GM19397 (cell line): ENCODE results near the gene TPCN1.
"Not testable (repeated sequence)": the region's sequence is repeated elsewhere in the genome, so short reads cannot be mapped to it uniquely, and the experiment has no call there.

Experiments
- ATAC-seq: cut with Tn5 transposase; IDR thresholded peaks from one replicate; pipeline ENCODE4 v1.9.1; 2021; ENCODE audit warnings: mild to moderate bottlenecking, moderate library complexity; ENCODE audit not compliant: unreplicated experiment

TPCN1 gene

DNA sequence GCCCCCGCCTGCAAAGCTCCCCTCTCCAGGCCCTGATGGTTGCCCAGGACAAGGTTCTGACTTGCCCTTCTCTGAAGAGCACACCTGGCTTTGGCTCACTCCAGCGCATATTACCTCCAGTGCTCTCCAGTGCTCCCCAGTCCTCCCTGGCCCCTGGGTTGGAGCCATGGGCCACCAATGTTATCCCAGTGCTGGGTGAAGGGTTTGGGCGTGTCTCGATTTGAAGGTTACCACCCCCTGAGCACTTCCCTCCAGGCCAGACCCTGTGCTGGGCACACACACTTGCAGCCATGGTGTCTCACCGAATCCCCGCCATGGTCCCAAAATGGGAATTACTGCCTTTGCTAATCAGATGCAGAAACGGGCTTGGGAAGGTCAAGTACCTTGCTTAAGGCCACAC lies 24.7 kb upstream of the TPCN1 start:
- no peak for ATAC-seq

DNA sequence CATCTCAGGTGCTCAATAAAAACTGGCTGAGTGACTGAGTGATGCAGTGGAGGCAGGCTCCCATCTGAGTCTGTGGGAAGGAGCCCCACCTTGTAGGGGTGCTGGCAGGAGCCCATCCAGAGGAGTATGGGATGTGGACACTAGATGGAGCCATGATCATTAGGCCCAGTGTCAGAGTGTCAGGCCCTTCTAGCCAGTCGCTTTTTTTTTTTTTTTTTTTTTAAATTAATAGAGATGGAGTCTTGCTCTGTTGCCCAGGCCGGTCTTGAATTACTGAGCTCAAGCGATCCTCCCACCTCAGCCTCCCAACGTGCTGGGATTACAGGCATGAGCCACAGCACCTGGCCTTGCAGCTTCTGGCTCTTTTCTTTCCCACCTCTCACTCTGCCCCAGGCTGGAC lies 24.3 kb upstream of the TPCN1 start:
- ATAC-seq = no peak

DNA sequence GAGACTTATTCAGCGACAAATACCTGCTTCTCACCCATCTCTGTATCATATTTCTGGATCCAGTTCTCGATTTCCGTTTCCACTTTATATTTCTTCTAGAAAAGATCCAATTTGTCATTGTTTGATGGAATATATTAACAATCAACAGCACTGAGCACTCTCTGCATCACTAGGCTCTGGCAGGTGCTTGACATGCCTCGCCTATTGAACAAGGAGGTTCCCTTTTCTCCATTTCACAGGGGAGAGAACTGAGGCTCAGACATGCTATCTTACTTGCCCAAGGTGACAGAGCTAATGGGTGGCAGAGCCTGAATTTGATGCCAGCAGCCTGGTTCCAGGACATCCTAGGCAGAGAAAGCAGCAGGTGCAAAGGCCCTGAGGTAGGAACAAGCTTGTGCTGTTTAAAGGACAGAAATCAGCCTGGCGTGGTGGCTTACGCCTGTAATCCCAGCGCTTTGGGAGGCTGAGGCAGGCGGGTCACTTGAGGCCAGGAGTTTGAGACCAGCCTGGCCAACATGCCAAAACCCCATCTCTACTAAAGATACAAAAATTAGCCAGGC lies 23.7 kb upstream of the TPCN1 start:
- ATAC-seq = no peak

- no peak for ATAC-seq
These were observed 23.0 kb upstream of the TPCN1 start for GRCh38 chr12:113198296-113198695.

- ATAC-seq = no peak
These were observed 21.1 kb upstream of the TPCN1 start for GRCh38 chr12:113200021-113200797.

DNA sequence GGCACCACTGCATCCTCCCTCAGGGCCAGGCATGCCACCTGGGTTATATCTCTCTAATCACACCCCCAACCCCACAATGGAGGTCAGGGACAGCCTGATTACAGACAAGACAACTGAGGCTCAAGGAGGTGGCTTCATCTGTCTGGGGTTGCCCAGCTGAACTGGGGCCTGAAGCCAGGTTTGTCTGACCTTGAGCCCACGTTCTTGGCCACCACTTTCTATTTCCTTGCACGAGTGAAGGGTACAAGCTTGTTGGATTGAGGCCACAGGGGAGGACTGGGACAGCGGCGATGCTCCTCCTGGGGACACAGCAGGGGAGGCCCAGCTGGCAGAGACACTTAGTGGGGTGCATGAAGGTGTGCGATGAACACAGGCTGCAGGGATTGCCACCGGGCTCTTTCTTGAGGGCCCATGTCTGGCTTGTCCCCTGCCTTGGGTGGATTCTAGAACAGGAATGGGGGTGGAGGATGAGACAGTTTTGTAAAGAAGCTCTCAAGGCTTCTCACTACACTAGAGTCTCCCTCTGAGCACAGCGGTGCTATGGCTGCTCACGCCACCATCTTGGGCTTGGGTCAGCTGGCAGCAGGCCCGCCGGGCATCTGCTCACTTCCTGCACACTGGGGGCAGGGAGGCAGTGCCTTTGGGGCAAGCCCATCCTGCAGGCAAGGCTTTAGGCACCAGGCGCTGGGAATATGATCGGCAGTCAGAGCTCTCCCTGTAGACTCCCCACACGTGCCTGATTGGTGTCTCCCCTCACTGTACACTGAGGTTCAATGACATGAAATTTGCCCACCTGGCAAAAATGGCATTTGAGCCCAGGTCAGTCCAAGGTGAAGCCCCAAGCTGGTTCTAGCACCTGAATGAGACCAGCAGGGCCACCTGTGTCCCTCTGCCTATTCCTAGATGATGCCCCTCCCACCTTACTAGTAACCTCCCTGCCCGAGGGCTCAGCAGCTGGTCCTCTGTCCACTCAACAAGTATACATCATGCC lies 19.8 kb upstream of the TPCN1 start:
- no peak for ATAC-seq

DNA sequence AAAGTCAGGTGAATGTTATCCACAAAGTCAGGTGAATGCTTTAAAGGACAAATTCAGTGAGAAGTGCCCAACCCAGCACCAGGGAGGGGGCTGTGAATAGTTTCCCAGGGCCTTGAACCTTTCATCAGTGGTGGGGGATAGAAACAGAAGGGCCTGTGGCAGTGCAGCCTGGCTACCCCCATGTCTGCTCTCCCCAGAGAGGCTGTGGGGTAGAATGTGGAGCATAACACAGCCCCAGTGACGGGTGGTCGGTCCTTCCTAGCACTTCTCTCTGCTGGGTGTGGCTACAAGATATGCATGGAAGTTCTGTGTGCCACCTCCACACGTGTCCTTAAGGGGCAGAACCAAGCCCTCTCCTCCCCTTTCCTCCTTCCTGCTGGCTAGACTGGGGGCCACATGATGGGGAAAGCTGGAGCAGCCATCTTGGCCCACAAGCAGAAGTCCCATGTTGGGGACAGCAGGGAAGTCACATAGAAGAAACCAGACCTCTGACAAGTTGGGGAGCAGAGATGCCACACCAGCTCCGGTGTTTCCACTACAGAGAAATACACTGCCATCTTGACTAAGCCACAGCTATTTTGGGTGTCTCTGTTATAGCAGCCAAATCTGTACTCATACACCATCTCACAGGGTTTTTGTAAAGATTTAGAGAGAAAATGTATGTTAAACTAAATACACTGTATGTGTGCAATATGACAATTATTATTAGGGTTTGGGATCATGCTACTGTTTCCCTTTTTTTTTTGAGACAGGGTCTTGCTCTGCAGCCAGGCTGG lies 18.8 kb upstream of the TPCN1 start:
- no peak for ATAC-seq

- no peak for ATAC-seq
These were observed 17.2 kb upstream of the TPCN1 start for GRCh38 chr12:113203852-113204760.

DNA sequence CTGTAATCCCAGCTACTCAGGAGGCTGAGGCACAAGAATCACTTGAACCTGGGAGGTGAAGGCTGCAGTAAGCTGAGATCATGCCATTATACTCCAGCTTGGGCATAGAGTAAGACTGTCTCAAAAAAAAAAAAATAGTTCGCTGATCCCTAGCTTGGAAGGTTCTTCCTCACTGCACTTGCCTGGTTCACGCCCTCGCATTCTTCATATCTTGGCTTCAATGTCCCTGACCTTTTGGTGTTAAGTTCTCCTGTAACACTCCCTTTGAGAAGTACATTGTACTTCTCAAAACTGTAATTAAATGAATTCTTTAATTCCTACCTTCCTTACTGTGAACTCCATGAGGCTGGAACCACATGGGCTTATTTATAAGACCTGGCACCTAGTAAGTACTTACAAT lies 16.5 kb upstream of the TPCN1 start:
- ATAC-seq = no peak

GRCh38 chr12:113206802-113207201 lies 14.5 kb upstream of the TPCN1 start:
- not testable (repeated sequence) for ATAC-seq

- ATAC-seq = peak; percentile 3
These were observed 13.6 kb upstream of the TPCN1 start for GRCh38 chr12:113207613-113208040.

- ATAC-seq = peak; percentile 76
These were observed 13.0 kb upstream of the TPCN1 start for GRCh38 chr12:113208041-113208934.

GRCh38 chr12:113211160-113211559 lies 10.1 kb upstream of the TPCN1 start:
- no peak for ATAC-seq

GRCh38 chr12:113214895-113215400 lies 6.3 kb upstream of the TPCN1 start:
- no peak for ATAC-seq

GRCh38 chr12:113216027-113216426 lies 5.2 kb upstream of the TPCN1 start:
- no peak for ATAC-seq

- peak; percentile 0 for ATAC-seq
These were observed 577 bp upstream of the TPCN1 start for GRCh38 chr12:113220593-113221180.

GRCh38 chr12:113221997-113222729 lies 899 bp downstream of the TPCN1 start:
- no peak for ATAC-seq
